ACC112 (cell line): Measurements from ENCODE around the gene GNB5.
A peak's percentile ranks its signal among the peaks of the same experiment; 100 is the strongest.

Source experiments
- H2AFZ ChIP-seq: fragments of 200-600 bp; sonication (generic); one replicate; pipeline ENCODE4 v1.6.0; 2017; ENCODE audit warnings: antibody characterized with exemption, low read length; ENCODE audit not compliant: unreplicated experiment
- H3K27ac ChIP-seq: fragments of 200-600 bp; sonication (generic); 2 replicates; pipeline ENCODE4 v1.5.1; 2014; ENCODE audit warnings: low read depth, mild to moderate bottlenecking, antibody characterized with exemption, low read length, moderate library complexity
- H3K27me3 ChIP-seq: fragments of 200-600 bp; sonication (generic); 2 replicates; pipeline ENCODE4 v1.6.1; 2014; ENCODE audit warnings: mild to moderate bottlenecking, antibody characterized with exemption, low read length, moderate library complexity, mixed read lengths; ENCODE audit not compliant: insufficient read depth
- H3K36me3 ChIP-seq: fragments of 200-600 bp; sonication (generic); 2 replicates; pipeline ENCODE4 v1.6.1; 2016; ENCODE audit warnings: mild to moderate bottlenecking, antibody characterized with exemption, low read length, moderate library complexity, mixed read lengths; ENCODE audit not compliant: insufficient read depth
- H3K4me1 ChIP-seq: fragments of 200-600 bp; sonication (generic); one replicate; pipeline ENCODE4 v1.6.1; 2016; ENCODE audit warnings: low read length, mixed read lengths; ENCODE audit not compliant: insufficient read depth, unreplicated experiment, control insufficient read depth
- H3K4me3 ChIP-seq: fragments of 200-600 bp; sonication (generic); 2 replicates; pipeline ENCODE4 v1.5.1; 2014; ENCODE audit warnings: mild to moderate bottlenecking, low read depth, low read length
- H3K79me2 ChIP-seq: fragments of 200-600 bp; sonication (generic); one replicate; pipeline ENCODE4 v1.6.0; 2016; ENCODE audit warnings: low read length; ENCODE audit not compliant: control insufficient read depth, unreplicated experiment, insufficient read depth

GNB5 gene

GRCh38 chr15:52121896-52122295 is 69.3 kb downstream of the GNB5 start:
- H3K4me3 ChIP-seq: no peak overlapping the region
- H3K79me2 ChIP-seq: no peaks in the 10 kb centered on the region
- no peaks in the 10 kb centered on the region for H3K36me3 ChIP-seq
- H3K27ac ChIP-seq: no peak overlapping the region
- H2AFZ ChIP-seq: no peak overlapping the region
- H3K27me3 ChIP-seq: no peaks in the 10 kb centered on the region
- H3K4me1 ChIP-seq: peaks cover 11% of the 10 kb centered on the region

DNA sequence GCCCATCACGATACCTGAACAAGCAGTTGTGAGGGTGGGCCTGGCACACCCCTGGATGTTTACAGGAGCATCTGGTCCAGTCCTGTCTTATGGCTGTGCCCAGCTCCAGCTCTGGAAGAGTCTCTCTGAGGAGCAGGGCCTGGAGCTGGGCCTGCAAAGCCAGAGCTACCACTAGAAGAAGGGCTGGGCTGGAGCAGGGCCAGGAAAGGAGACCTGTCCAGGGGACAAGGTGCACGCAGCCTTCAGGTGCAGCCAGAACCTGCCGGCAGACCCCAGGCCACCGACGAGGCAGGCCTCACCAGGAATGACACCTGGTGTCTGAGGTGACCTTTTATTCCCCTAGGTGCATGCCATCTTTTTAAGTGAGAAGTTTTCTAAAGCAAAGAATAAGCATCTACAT is 70.2 kb downstream of the GNB5 start:
- Histone ChIP-seq H3K4me3 (no peak overlapping the region), H3K36me3 (no peaks in the 10 kb centered on the region), H3K4me1 (peaks cover 17% of the 10 kb centered on the region)

DNA sequence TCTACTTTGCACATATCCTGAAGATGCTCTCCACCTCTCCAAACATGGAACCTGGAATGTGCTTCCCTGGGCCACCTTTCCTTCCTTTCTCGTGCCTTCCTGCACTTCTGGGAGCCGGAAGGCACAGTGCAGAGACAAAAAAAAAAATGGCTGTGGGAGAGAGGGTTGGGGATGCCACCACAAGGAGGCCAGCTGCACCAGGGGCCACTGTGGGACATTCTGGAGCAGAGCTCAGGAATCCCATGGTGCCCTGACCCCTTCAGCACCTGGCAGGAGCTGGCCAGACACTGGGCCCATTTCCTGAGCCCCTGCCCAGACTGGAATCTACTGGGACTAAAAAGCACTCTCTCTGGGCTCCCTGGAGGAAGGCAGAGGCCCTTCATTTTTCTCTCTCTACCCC is 70.7 kb downstream of the GNB5 start:
- no peaks in the 10 kb centered on the region for H3K36me3 ChIP-seq
- H3K4me3 ChIP-seq: no peak overlapping the region
- no peak overlapping the region for H2AFZ ChIP-seq
- peaks cover 21% of the 10 kb centered on the region for H3K4me1 ChIP-seq
- H3K27ac ChIP-seq: no peak overlapping the region
- H3K79me2 ChIP-seq: no peaks in the 10 kb centered on the region
- H3K27me3 ChIP-seq: no peaks in the 10 kb centered on the region

More for the DNA sequence above, 70.2 kb downstream of the GNB5 start:
- H3K79me2 ChIP-seq: no peaks in the 10 kb centered on the region
- H2AFZ ChIP-seq: no peak overlapping the region
- H3K27me3 ChIP-seq: no peaks in the 10 kb centered on the region
- H3K27ac ChIP-seq: no peak overlapping the region

DNA sequence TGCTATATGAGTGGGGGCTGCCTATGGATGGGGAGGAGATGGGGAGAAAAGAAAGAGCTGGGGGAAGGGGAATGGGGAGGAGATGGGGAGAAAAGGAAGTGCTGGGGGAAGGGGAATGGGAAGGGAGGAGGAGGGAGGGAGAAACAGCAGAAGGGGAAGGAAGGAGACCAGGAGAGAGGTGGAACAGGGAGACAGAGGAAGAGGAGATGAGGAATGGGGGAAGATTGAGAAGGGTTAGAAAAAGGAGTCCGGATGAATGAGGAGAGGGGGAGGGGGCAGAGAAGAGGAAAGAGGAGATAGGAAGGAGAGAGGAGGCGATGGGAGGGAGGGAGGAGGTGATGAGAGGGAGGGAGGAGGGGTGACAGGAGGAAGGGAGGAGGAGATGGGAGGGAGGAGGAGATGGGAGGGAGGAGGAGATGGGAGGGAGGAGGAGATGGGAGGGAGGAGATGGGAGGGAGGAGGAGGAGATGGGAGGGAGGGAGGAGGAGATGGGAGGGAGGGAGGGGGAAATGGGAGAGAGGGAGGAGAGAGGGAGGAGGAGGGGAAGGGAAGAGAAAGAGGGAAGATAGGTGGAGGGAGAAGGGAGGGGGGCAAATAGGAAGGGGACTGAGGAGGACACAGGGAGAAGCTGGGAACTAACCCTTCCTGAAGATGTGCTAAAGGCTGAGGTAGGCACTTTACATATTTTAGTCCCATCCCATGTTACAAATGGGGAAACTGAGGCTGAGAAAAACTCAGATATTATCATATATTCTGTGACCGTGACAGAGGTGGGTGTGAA is 72.0 kb downstream of the GNB5 start:
- Histone ChIP-seq H3K27me3 (no peaks in the 10 kb centered on the region), H3K36me3 (no peaks in the 10 kb centered on the region), H3K4me1 (peaks cover 12% of the 10 kb centered on the region), H2AFZ (no peak overlapping the region), H3K79me2 (no peaks in the 10 kb centered on the region), H3K4me3 (no peak overlapping the region), H3K27ac (no peak overlapping the region)

- H2AFZ ChIP-seq: no peak overlapping the region
- H3K36me3 ChIP-seq: no peaks in the 10 kb centered on the region
- H3K79me2 ChIP-seq: no peaks in the 10 kb centered on the region
- peaks cover 10% of the 10 kb centered on the region for H3K4me1 ChIP-seq
- no peaks in the 10 kb centered on the region for H3K27me3 ChIP-seq
- H3K4me3 ChIP-seq: no peak overlapping the region
- H3K27ac ChIP-seq: no peak overlapping the region
Measured at GRCh38 chr15:52117549-52117948, 73.6 kb downstream of the GNB5 start.

- no peaks in the 10 kb centered on the region for H3K27me3 ChIP-seq
- peaks cover 10% of the 10 kb centered on the region for H3K4me1 ChIP-seq
- H3K4me3 ChIP-seq: no peak overlapping the region
- no peak overlapping the region for H3K27ac ChIP-seq
- no peaks in the 10 kb centered on the region for H3K79me2 ChIP-seq
- no peaks in the 10 kb centered on the region for H3K36me3 ChIP-seq
- H2AFZ ChIP-seq: no peak overlapping the region
Measured at GRCh38 chr15:52115598-52116427, 75.4 kb downstream of the GNB5 start.

DNA sequence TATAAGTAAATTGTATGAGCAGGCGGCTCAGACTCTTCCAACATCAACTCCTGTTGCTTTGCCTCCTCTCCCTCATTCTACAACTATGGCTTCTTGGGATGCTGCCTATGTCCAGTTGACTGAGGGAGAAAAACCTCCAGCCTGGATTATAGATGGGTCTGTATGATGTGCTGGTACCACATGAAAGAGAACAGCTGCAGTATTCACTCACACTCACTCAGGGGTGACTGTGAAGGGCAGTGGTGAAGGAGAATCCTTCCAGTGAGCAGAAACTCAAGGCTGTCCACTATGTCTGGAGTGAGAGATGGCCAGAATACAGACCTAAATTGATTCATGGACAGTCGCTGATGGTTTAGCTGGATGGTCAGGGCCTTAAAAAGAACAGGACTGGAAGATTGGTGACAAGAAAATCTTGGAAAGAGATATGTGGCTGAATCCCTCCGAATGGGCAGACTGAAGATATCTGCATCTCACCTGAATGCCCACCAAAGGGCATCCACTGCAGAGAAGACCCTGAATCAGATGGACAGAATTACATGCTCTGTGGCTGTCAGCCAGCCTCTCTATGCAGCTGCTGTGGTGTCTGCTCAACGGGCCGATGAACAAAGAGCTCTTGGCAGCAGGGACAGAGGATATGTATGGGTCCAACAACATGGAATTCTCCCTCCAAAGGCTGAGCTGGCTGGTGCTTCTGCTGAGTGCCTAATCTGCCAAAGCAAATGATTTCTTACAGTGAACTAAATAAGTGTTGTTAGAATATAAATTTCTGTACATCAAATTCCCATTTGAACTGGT is 76.7 kb downstream of the GNB5 start:
- Histone ChIP-seq H3K27me3 (no peaks in the 10 kb centered on the region), H3K4me3 (no peak overlapping the region), H3K79me2 (no peaks in the 10 kb centered on the region), H3K27ac (no peak overlapping the region), H3K36me3 (no peaks in the 10 kb centered on the region), H2AFZ (no peak overlapping the region), H3K4me1 (peaks cover 10% of the 10 kb centered on the region)

- Histone ChIP-seq H3K27me3 (no peaks in the 10 kb centered on the region), H3K27ac (no peak overlapping the region), H3K4me3 (no peak overlapping the region), H3K79me2 (no peaks in the 10 kb centered on the region), H3K4me1 (peaks cover 10% of the 10 kb centered on the region), H3K36me3 (no peaks in the 10 kb centered on the region), H2AFZ (no peak overlapping the region)
Measured at GRCh38 chr15:52113708-52114107, 77.5 kb downstream of the GNB5 start.

DNA sequence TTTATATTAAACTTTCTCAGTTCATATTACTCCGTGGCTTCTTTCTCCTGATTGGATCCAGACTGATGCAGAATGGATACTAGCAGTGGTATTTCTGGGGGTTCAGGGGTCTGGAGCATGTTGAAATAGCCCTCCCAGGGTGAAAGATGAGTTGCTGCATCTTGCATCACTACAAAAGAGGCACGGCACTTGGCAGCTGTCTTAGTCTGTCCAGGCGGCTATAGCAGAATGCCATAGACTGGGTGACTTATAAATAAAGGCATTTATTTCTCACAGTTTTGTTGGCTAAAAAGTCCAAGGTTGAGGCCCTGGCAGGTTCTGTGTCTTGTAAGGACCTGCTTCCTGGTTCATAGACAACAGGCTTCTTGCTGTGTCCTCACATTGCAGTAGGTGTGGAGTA is 78.0 kb downstream of the GNB5 start:
- no peak overlapping the region for H3K4me3 ChIP-seq
- no peak overlapping the region for H2AFZ ChIP-seq
- H3K27me3 ChIP-seq: no peaks in the 10 kb centered on the region
- H3K36me3 ChIP-seq: no peaks in the 10 kb centered on the region
- peaks cover 10% of the 10 kb centered on the region for H3K4me1 ChIP-seq
- H3K27ac ChIP-seq: no peak overlapping the region
- H3K79me2 ChIP-seq: no peaks in the 10 kb centered on the region

GRCh38 chr15:52112203-52112750 is 78.9 kb downstream of the GNB5 start:
- H3K79me2 ChIP-seq: no peaks in the 10 kb centered on the region
- H3K4me3 ChIP-seq: peak overlapping the region; percentile 75
- peak overlapping the region; percentile 77 for H2AFZ ChIP-seq
- no peak overlapping the region for H3K27ac ChIP-seq
- peaks cover 10% of the 10 kb centered on the region for H3K4me1 ChIP-seq
- no peaks in the 10 kb centered on the region for H3K27me3 ChIP-seq
- H3K36me3 ChIP-seq: no peaks in the 10 kb centered on the region
